Right atrium auricular region (tissue), 2 donors: ENCODE results near the gene TSC22D1. TPM values are rescaled to one million over a fixed set of nuclear protein-coding genes. Genes with fewer than 3 reads are reported as not detected.
"Not testable (repeated sequence)": the region's sequence is repeated elsewhere in the genome, so short reads cannot be mapped to it uniquely, and the experiment has no call there.

Experiments
- DNase-seq: peaks from one replicate; pipeline ENCODE4 v3.0.0-alpha.2; 2019; ENCODE audit warnings: low spot score
- H3K27ac ChIP-seq, 2 donors: fragments of 200-600 bp; sonication (generic); 1 replicate in 1 of 2; 2 replicates in 1 of 2; pipeline ENCODE4 v1.5.1; 2016 to 2019
- H3K27me3 ChIP-seq, 2 donors: fragments of 200-600 bp; sonication (generic); one replicate each; pipeline versions ENCODE4 v1.5.1 to v1.6.0; 2017 to 2019
- H3K36me3 ChIP-seq: fragments of 200-600 bp; sonication (generic); one replicate; pipeline ENCODE4 v1.5.1; 2016
- H3K4me1 ChIP-seq, 2 donors: fragments of 200-600 bp; sonication (generic); one replicate each; pipeline versions ENCODE4 v1.5.1 to v1.6.0; 2017 to 2019
- H3K4me3 ChIP-seq, 2 donors: fragments of 200-600 bp; sonication (generic); 1 replicate in 1 of 2; 2 replicates in 1 of 2; pipeline ENCODE4 v1.5.1; 2017 to 2019; ENCODE audit warnings: mild to moderate bottlenecking in 1 of 2, moderate library complexity in 1 of 2
- H3K9me3 ChIP-seq, 2 donors: fragments of 200-600 bp; sonication (generic); one replicate each; pipeline ENCODE4 v1.5.1; 2019
- total RNA-seq, 2 donors: library from RNA; depleted of rRNA; stranded (reverse); fragments of >200 nt; gene quantifications; one replicate each; pipeline ENCODE4 v1.1.0, GENCODE V29; 2016
- TF ChIP-seq, protein P1 (sequence below), 2 donors: fragments of 200-600 bp; sonication (generic); IDR thresholded peaks; one replicate each; pipeline ENCODE4 v1.5.1; 2019; ENCODE audit warnings: antibody characterized with exemption in 2 of 2

The TSC22D1 gene
- total RNA-seq, 2 donors from 2014 or later = 110 to 159 TPM

GRCh38 chr13:44617648-44618047, 41.5 kb upstream of the TSC22D1 start:
- no peak overlapping the region for H3K27ac ChIP-seq
- no peaks in the 10 kb centered on the region for H3K27me3 ChIP-seq
- no peaks in the 10 kb centered on the region for H3K9me3 ChIP-seq
- TF ChIP-seq, protein P1, sequence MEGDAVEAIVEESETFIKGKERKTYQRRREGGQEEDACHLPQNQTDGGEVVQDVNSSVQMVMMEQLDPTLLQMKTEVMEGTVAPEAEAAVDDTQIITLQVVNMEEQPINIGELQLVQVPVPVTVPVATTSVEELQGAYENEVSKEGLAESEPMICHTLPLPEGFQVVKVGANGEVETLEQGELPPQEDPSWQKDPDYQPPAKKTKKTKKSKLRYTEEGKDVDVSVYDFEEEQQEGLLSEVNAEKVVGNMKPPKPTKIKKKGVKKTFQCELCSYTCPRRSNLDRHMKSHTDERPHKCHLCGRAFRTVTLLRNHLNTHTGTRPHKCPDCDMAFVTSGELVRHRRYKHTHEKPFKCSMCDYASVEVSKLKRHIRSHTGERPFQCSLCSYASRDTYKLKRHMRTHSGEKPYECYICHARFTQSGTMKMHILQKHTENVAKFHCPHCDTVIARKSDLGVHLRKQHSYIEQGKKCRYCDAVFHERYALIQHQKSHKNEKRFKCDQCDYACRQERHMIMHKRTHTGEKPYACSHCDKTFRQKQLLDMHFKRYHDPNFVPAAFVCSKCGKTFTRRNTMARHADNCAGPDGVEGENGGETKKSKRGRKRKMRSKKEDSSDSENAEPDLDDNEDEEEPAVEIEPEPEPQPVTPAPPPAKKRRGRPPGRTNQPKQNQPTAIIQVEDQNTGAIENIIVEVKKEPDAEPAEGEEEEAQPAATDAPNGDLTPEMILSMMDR (IDR thresholded peaks at IDR 0.05) = no peak
- H3K4me3 ChIP-seq = no peak overlapping the region
- no peaks in the 10 kb centered on the region for H3K36me3 ChIP-seq
- no peaks in the 10 kb centered on the region for H3K4me1 ChIP-seq
- no peak for DNase-seq

DNA sequence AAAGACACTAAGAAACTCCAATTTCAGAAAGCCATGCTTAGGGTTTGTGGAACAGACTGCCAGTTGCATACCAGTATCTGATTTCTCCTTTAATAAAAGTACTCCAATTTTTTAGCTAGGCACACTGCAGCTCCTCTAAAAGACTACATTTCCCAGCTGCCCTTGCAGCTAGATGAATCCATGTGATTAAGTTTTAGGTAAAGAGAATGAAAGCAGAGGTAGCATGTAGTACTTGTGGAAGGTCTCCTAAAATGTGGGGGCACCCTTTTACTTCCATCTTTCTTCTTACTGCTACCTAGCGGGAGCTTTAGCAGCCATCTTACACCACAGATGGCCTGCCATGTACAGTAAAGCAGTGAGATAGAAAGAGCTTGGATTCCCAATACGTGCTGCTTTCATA, 33.0 kb upstream of the TSC22D1 start:
- no peak for DNase-seq
- TF ChIP-seq, protein P1 (IDR thresholded peaks at IDR 0.05) = no peak
- Histone ChIP-seq H3K36me3 (no peaks in the 10 kb centered on the region), H3K4me3 (no peak overlapping the region), H3K27ac (no peak overlapping the region), H3K4me1 (no peaks in the 10 kb centered on the region), H3K27me3 (no peaks in the 10 kb centered on the region), H3K9me3 (peaks cover 0 to 8% of the 10 kb centered on the region in 2 donors)

DNA sequence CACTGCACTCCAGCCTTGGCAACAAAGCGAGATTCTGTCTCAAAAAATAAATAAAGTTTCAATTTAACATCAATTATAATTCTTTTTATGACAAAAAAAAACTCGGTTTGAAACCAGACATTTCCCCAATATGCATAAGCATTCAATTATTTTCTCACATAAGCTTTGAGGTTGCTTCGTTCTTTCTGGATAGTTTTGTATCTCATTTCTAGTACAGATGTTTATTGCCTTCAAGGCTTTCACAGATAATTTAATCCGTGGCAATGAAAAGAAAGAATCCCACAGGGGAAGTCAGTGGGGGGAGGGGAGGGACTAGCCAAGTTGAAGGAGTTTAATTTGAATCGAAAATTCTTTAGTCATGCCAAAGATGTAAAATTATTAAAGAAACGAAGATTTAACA, 29.6 kb upstream of the TSC22D1 start:
- Histone ChIP-seq H3K4me1 (no peaks in the 10 kb centered on the region), H3K36me3 (no peaks in the 10 kb centered on the region), H3K27me3 (no peaks in the 10 kb centered on the region), H3K9me3 (peaks cover 0 to 4% of the 10 kb centered on the region in 2 donors), H3K4me3 (no peak overlapping the region), H3K27ac (no peak overlapping the region)
- TF ChIP-seq, protein P1 (IDR thresholded peaks at IDR 0.05) = no peak
- no peak for DNase-seq

DNA sequence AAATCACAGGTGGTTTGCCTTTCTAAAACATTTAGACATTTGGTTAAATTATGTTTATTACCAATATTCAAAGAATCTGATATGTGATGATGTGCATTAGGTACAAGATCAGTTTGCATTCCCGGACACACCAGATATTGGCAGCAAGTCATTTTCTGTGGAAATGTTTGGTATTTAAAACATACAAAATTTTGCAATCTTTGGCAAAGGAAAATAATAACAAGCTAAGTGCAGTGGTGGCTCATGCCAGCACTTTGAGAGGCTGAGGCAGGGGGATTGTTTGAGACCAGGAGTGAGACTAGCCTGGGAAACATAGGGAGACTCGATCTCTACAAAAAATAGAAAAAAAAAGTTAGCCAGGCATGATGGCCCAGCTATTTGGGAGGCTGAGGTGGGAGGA, 29.1 kb upstream of the TSC22D1 start:
- no peak for DNase-seq
- TF ChIP-seq, protein P1 (IDR thresholded peaks at IDR 0.05) = no peak

DNA sequence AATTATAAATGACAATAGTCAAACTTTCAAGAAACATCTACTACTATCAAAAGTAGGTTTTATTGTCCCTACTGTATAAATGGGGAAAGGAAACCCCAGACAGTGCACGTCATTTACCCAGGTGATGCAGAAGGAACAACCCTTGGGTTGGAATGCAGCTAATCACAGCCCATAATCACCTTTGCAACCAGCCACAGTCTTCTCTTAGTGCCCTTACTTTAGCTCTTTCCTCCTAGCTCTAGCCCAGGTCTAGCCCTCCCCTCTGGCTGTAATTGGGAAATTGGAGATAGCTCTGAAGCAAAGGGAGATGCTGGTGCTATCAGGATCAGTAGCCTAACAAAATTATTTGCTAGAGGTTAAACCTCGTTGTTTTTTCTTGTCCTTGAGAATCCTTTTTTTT, 25.5 kb upstream of the TSC22D1 start:
- Histone ChIP-seq H3K9me3 (no peaks in the 10 kb centered on the region), H3K4me3 (no peak overlapping the region), H3K27ac (no peak overlapping the region), H3K4me1 (no peaks in the 10 kb centered on the region), H3K36me3 (no peaks in the 10 kb centered on the region), H3K27me3 (no peaks in the 10 kb centered on the region)
- TF ChIP-seq, protein P1 (IDR thresholded peaks at IDR 0.05) = no peak
- DNase-seq = no peak

More for the DNA sequence above, 29.1 kb upstream of the TSC22D1 start:
- Histone ChIP-seq H3K9me3 (no peaks in the 10 kb centered on the region), H3K27ac (no peak overlapping the region), H3K27me3 (no peaks in the 10 kb centered on the region), H3K36me3 (no peaks in the 10 kb centered on the region), H3K4me1 (no peaks in the 10 kb centered on the region), H3K4me3 (no peak overlapping the region)

DNA sequence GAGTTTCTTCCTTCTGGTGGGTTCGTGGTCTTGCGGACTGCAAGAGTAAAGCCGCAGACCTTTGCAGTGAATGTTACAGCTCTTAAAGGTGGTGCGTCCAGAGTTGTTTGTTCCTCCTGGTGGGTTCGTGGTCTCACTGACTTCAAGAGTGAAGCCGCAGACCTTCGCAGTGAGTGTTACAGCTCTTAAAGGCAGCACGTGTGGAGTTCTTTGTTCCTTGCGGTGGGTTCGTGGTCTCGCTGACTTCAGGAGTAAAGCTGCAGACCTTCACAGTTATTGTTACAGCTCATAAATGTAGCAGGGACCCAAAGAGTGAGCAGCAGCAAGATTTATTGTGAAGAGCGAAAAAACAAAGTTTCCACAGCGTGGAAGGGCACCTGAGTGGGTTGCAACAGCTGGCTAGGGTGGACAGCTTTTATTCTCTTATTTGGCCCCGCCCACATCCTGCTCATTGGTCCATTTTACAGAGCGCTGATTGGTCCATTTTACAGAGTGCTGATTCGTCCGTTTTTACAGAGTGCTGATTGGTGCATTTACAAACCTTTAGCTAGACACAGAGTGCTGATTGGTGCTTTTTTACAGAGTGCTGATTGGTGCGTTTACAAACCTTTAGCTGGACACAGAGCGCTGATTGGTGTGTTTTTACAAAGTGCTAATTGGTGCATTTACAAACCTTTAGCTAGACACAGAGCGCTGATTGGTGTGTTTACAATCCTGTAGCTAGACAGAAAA, 17.9 kb upstream of the TSC22D1 start:
- H3K9me3 ChIP-seq = not testable (repeated sequence)

More for the DNA sequence above, 17.9 kb upstream of the TSC22D1 start:
- H3K4me3 ChIP-seq, H3K27ac ChIP-seq, H3K27me3 ChIP-seq, H3K36me3 ChIP-seq, DNase-seq, H3K4me1 ChIP-seq: not testable (repeated sequence)
